ENCODE measurements around the gene F13B. TPM values are rescaled to one million over a fixed set of nuclear protein-coding genes. Genes with fewer than 3 reads are reported as not detected.

Gene F13B
- total RNA-seq, 1 experiment from 2014 or later: 0.24 TPM

DNA sequence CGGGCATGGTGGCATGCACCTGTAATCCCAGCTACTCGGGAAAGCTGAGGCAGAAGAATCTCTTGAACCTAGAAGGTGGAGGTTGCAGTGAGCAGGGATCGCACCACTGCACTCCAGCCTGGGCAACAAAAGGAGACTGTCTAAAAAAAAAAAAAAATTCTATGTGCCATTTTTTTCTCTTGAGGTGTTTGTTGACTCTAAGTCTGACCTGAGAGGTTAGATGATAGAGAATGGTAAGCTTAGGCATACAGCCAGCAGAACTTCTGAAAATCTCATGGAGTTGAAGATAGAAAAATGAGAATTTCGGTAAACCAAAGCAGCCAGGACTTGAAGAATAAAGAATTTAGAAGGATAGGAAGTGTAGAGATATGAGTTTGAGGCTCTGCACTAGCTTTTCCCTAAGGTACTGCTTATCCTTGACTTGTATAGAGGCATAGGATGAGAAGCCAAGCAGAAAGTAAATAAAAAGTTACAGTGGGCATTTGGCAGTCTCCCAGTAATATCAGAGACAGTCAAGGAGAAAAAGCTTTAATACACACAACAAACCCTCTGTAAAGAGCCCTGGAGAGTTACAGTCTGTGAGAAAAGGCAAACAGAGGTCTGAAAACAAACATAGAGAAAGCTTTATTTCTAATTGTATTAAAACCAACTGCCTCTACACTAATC lies 24.3 kb downstream of the F13B start:
- DNase-seq (ENCODE audit: low read depth): no peak

DNA sequence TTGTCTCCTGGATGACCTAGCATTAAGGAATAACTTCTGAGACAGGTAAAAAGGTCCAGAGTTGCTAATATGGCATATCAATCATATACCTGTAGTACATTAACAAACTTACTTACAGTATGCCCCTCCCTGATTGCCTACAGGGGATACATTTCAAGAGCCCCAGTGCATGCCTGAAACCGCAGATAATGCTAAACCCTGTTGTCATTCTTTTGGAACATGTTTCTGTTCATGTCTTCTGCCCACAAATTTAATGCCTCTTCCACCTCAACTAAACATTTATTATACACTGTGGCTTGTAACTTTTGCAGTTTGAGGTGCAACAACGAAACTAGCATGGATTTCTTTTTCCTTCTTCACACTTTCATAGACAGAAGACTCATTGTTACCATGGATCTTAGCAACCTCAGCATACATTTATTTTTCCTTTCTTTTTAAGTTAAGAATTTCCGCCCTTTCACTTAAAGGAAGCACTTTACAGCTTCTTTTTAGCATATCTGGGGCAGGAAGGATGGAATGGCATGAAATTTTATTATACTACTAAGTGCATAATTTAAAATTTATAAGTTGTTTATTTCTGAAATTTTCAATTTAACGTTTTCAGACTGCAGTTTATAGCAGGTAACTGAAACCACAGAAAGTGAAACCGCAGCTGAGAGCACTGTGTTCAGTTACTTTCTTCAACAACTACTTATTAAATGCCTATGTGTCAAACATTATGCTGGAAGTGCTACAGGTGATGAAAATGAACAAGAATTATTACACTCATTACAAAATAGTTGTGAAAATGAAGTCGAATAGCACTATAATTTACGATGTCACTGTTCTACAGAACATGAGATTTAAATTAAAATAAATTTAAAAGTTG lies 25.3 kb downstream of the F13B start:
- DNase-seq (ENCODE audit: low read depth): no peak

DNA sequence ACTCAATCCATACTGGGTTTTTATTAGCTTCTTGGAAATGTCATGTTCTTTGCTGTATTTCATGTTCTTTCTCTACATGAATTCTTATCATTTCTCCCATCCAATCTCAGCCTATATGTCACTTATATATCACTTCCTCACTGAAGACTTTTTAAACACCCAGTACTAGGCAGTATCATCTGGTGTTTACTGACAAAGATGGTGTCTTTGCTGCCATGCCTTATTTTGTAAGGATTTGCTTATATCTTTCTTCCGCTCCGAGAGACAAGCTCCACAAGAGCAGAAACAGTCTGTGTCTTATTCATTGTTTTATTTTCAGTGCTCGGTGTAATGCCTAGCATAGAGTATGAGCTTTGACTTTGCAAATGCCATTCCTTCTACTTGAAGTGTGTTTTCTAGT lies 30.2 kb downstream of the F13B start:
- DNase-seq (ENCODE audit: low read depth): no peak

DNA sequence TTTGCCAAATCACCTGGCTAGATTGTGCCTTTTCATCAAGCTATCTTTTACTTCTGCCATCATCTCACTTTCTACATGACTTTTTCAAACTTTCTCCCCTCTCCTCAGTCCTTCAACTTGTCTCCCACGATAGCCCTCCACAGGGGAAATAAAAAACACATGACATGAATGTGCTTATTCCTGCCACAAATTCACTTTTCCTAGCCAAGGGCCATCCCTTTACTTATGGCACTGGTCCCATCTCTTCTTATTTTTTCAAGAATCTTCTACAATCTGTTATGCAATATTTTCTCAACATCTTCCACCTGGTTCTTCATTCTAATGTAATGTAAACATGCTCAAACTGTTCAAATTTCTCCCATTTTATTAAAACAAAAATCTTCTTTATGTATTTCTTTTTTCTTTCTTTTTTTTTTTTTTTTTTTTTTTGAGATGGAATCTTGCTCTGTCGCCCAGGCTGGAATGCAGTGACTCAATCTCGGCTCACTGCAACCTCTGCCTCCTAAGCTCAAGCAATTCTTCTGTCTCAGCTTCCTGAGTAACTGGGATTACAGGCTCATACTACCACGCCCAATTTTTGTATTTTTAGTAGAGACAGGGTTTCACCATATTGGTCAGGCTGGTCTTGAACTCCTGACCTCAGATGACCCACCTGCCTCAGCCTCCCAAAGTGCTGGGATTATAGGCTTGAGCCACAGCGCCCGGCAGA lies 32.3 kb downstream of the F13B start:
- DNase-seq (ENCODE audit: low read depth): peak; percentile 57

DNA sequence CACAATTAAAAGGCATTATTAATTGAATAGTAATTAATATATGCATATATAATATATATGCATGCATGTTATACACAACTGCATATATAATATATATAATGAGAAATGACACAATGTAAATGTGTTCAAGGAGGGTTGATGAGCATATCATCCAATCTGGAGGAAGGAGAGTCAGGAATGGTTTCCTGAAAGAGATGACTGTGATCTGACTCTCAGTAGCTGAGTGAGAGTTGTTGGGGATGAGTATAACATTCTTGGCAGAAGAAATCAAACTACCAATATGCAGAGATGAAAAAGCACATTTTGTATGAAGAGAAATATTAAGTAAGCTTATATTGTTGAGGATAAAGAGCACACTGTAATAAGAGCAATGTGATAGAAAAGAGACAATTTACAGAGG lies 37.3 kb downstream of the F13B start:
- no peak for DNase-seq (ENCODE audit: low read depth)

DNA sequence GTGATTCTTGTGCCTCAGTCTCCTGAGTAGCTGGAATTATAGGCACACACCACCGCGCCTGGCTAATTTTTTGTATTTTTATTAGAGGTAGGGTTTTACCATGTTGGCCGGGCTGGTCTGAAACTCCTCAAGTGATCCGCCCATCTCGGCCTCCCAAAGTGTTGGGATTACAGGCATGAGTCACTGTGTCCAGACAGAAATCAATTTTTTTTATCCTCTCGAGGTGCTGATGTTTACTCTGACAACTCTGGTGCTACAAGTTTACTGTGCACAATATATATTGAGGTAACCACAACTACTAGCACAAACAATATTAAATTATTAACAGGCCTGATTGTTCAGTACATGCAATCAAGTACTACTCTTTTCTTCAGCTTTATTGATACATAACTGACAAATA lies 39.7 kb downstream of the F13B start:
- DNase-seq (ENCODE audit: low read depth): no peak

DNA sequence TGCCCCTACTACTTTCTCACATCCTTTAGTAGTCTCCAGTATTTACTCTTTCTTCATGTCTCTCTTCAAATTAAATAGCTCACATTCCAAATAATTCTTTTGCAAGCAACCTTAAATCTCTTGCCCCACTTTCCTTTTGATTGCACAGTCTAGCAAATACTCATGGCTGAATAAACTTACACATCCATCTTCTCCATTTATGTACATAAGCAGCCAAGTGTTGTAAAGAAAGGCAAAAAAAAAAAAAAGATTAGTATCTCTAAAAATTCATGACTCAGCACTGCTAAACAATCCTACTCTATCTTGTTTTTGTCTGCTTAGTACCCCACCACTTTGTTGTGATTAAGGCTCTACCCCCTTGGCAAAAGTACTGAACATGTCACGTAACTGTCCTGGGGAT lies 42.6 kb downstream of the F13B start:
- DNase-seq (ENCODE audit: low read depth): no peak

DNA sequence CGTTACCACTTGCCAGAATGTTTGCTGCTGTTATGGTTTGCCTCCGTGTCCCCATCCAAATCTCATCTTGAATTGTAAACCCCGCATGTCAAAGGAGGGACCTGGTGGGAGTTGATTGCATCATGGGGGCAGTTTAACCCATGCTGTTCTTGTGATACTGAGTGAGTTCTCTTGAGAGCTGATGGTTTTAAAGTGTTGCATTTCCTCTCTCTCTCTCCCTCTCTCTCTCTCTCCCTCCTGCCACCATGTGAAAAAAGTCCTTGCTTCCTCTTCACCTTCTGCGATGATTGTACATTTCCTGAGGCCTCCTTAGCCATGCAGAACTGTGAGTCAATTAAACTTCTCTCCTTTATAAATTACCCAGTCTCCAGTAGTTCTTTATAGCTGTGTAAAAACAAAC lies 45.3 kb downstream of the F13B start:
- no peak for DNase-seq (ENCODE audit: low read depth)

DNA sequence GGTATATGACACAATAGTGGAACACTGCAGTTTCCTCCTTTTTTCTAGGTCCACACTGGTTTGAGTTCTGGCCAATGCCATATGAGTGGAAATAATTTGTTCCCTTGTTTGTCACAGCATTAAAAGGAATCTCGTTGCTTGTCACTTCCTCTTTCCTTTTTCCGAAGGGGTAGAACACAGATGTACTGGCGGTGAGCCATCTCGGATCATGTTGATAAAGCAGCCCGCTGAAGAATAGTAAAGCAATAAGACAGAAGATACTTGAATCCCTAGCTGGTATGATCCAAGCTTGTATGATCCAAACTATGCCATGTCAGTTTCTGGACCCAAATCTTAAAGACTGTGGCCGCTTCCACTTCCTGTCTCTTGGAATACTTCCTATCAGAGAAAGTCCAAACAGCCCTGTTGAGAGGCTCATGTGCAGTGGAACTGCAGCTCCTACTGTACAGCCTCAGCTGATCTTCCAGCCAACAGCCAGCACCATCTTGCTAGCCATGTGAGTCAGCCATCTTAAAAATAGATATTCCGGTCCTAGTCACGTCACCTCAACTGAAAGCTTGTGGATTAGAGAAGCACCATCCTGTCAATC lies 49.4 kb downstream of the F13B start:
- DNase-seq (ENCODE audit: low read depth): peak; percentile 34

DNA sequence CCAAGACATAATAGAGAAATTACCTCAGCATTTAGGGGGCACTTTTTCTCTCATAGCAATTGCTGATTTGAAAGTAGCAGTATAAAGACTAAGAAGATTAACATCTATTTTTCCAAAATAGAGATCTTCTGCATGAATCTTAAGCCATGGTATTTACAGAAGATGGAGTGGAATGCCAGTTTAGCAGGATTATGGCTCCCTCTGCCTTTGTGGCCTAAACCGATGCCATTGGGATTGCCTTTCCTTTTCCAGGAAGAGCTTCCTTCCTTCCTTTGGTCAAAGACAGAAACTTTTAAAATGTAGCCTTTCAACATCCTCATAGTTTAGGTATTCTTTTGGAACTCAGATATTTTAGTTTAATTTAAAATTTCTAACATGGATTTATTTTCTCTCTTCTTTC lies 50.3 kb downstream of the F13B start:
- DNase-seq (ENCODE audit: low read depth): no peak

DNA sequence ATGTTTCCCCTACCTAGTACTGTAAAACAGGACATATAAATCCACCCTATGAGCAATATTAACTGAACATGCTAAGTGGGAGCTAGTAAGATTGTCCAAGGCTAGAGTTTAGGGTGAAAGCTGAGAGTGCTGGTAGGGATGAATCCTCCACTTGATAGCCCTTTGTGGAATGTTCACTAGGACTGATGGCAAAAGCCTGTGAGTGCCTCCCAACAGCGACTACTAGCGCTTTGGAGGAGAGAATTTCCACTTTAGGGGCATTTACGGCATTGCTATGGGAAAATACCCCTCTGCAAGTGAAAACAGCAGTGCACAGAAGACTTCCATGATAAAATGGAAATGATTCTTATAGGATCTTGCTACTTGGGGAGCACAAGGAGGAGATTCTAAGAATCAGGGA lies 53.8 kb downstream of the F13B start:
- no peak for DNase-seq (ENCODE audit: low read depth)

DNA sequence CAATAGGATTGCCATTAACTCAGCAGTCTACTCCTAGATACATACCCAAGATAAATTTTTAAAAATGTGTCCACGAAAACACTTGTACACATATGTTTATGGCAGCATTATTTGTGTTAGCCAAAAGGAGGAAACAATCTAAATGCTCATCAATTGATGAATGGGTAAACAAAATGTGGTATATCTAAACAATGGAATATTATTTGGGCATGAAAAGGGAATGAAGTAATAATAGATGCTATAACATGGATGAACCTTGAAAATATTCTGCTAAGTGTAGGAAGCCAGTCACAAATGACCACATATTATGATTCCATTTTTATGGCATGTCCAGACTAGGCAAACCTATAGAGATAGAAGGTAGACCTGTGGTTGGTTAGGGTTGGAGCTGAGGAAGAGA lies 55.4 kb downstream of the F13B start:
- no peak for DNase-seq (ENCODE audit: low read depth)

DNA sequence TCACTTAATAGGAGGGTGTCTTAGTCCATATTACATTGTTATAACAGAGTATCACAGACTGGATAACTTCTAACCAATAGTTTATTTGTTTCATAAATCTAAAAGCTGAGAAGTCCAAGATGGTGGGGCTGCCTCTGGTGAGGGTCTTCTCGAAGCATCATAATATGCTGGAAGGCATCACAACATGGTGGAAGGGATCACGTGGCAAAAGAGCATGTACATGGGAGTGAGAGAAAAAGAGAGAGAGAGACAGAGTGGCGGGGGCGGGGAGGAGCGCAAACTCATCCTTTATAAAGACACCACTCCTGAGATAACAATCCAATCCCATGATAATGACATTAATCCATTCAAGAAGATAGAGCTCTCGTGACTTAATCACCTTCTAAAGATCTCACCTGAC lies 58.2 kb downstream of the F13B start:
- peak; percentile 4 for DNase-seq (ENCODE audit: low read depth)

DNA sequence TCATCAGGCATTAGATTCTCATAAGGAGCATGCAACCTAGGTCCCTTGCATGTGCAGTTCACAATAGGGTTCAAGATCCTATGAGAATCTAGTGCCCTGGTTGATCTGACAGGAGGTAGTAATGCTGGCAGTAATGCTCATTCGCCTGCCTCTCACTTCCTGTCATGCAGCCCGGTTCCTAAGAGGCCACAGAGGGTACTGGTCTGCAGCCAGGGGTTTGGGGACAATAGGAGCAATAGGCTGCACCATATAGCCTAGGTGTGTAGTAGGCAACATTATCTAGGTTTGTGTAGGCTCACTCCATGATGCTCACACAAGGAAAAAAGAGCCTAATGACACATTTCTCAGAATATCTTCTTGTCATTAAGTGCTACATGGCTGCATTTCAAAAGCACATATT lies 63.9 kb downstream of the F13B start:
- DNase-seq (ENCODE audit: low read depth): no peak

DNA sequence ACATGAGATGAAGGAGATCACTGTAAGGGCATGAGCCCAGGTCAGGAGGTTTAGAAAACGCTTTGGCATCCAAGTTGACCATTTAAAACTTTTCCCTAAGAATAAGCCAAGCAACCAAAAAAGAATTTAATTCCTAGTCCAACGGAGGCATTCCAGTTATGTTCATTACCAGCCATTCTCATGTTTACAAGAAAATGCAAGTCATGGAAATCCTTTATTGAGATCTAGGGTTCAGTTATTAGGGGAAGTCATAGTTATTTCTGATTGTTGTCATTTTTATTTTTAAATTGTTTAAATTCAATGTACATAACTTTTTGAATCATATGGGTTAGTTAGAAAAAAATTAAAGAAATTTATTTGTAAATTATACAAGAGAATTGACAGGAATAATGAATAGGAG lies 65.2 kb downstream of the F13B start:
- DNase-seq (ENCODE audit: low read depth): no peak

DNA sequence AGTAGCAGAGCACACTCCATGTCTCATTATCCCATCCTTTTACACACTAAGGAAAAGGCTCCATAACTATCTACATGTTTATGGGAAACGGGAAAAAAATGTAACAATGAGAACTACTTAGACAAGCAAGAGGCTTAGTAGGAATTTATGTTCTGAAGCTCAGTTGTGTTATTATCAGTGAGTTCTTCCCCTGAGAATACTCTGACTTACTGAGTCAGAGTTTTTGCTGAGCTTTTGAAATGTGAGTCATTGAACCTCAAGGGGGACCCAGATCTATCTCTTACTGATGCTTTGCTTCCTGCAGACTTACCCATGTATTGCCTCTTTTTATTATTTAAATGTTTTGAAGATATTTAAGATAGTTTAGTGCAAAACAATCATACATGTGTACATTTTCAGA lies 69.6 kb downstream of the F13B start:
- peak; percentile 15 for DNase-seq (ENCODE audit: low read depth)

DNA sequence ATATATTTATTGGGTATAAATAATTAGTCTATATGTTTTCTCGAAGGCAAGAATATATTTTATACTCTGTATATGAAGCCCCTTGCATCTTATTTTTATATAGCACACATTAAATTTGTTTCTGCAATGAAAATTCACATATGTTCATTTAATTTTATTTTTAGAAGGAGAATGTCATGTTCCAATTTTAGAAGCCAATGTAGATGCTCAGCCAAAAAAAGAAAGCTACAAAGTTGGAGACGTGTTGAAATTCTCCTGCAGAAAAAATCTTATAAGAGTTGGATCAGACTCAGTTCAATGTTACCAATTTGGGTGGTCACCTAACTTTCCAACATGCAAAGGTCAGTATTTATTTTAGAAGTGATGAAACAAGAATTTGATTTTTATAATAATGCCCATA lies 73.1 kb downstream of the F13B start:
- no peak for DNase-seq (ENCODE audit: low read depth)

DNA sequence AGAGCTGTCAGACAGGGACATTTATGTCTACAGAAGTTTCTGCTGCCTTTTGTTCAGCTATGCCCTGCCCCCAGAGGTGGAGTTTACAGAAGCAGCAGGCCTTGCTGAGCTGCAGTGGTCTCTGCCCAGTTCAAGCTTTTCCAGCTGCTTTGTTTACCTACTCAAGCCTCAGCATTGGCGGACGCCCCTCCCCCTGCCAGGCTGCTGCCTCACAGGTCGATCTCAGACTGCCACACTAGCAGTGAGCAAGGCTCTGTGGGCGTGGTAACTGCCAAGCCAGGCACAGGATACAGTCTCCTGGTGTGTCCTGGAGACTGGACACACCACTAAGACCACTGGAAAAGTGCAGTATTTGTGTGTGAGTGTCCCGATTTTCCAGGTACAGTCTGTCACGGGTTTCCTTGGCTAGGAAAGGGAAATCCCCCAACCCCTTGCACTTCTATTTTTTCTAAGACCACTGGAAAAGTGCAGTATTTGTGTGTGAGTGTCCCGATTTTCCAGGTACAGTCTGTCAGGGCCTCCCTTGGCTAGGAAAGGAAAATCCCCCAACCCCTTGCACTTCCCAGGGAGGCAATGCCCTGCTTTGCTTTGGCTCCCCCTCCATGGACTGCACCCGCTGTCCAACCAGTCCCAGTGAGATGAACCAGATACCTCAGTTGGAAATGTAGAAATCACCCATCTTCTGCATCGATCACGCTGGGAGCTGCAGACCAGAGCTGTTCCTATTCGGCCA lies 75.0 kb downstream of the F13B start:
- DNase-seq (ENCODE audit: low read depth): peak; percentile 5
